ENCODE data around the gene ACTN2. TPM values are rescaled to one million over a fixed set of nuclear protein-coding genes. Genes with fewer than 3 reads are reported as not detected.

Gene ACTN2
- total RNA-seq, 1 donor from 2014 or later: 0.52 TPM

DNA sequence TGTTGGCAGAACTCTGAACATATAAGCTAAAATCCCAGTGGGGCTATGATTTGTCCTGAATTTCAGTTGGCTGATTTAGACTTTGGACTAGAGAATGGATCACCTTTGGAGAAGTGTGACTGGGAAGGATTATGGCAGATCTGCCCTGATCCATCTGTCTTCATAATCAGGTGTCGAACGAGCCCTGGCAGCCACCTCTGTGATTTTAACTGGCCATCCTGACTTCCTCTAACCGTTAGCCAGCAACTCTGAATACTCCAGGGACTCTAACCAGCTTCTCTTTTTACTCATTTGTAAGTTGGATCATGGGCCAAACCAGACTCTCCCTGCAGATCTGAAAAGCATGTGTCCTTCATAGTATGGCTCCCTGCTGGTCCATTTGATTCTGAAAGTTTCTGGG lies 32.0 kb downstream of the ACTN2 start:
- Mint-ChIP-seq H3K4me1 (no peaks in the 10 kb centered on the region), H3K4me3 (no peak overlapping the region), H3K36me3 (no peaks in the 10 kb centered on the region), H3K27ac (no peak overlapping the region), H3K27me3 (ENCODE audit: insufficient read depth, low read depth) (no peaks in the 10 kb centered on the region), H3K9me3 (no peaks in the 10 kb centered on the region)
- Histone ChIP-seq H3K79me2 (ENCODE audit: low read depth) (no peaks in the 10 kb centered on the region), H3K27ac (no peak overlapping the region), H3F3A (ENCODE audit: low read depth) (no peaks in the 10 kb centered on the region), H3K4me2 (no peak overlapping the region), H3K9me3 (ENCODE audit: low read depth) (no peaks in the 10 kb centered on the region), H3K4me3 (no peak overlapping the region), H3K27me3 (no peaks in the 10 kb centered on the region), H2AFZ (replicated peaks) (no peak overlapping the region), H3K9ac (no peak overlapping the region), H4K20me1 (ENCODE audit: low read depth) (no peaks in the 10 kb centered on the region), H3K36me3 (no peaks in the 10 kb centered on the region), H3K4me1 (no peaks in the 10 kb centered on the region)
- TF ChIP-seq EZH2phosphoT487 (IDR thresholded peaks at IDR 0.05): no peak
- no peak for TF ChIP-seq CTCF (IDR thresholded peaks at IDR 0.05)
- TF ChIP-seq EZH2 (IDR thresholded peaks at IDR 0.05): no peak
- no peak for DNase-seq (ENCODE audit: low spot score)

GRCh38 chr1:236720206-236720605 lies 33.9 kb downstream of the ACTN2 start:
- DNase-seq (ENCODE audit: low spot score): no peak
- H3K36me3 ChIP-seq: no peaks in the 10 kb centered on the region
- H3K4me1 Mint-ChIP-seq: no peaks in the 10 kb centered on the region
- H3K9me3 ChIP-seq (ENCODE audit: low read depth): no peaks in the 10 kb centered on the region
- no peak overlapping the region for H3K4me3 Mint-ChIP-seq
- no peak overlapping the region for H3K27ac Mint-ChIP-seq
- no peaks in the 10 kb centered on the region for H3K36me3 Mint-ChIP-seq
- H3K27me3 ChIP-seq: no peaks in the 10 kb centered on the region
- H3K9ac ChIP-seq: no peak overlapping the region
- TF ChIP-seq EZH2phosphoT487 (IDR thresholded peaks at IDR 0.05) (no peak), EZH2 (IDR thresholded peaks at IDR 0.05) (no peak), CTCF (IDR thresholded peaks at IDR 0.05) (no peak)
- no peaks in the 10 kb centered on the region for H3K27me3 Mint-ChIP-seq (ENCODE audit: insufficient read depth, low read depth)
- H2AFZ ChIP-seq (replicated peaks): no peak overlapping the region
- H3K9me3 Mint-ChIP-seq: no peaks in the 10 kb centered on the region
- H3K4me1 ChIP-seq: no peaks in the 10 kb centered on the region
- no peaks in the 10 kb centered on the region for H3K79me2 ChIP-seq (ENCODE audit: low read depth)
- no peaks in the 10 kb centered on the region for H4K20me1 ChIP-seq (ENCODE audit: low read depth)
- no peak overlapping the region for H3K27ac ChIP-seq
- H3K4me2 ChIP-seq: no peak overlapping the region
- no peaks in the 10 kb centered on the region for H3F3A ChIP-seq (ENCODE audit: low read depth)
- no peak overlapping the region for H3K4me3 ChIP-seq

GRCh38 chr1:236720611-236721010 lies 34.3 kb downstream of the ACTN2 start:
- no peak overlapping the region for H3K27ac Mint-ChIP-seq
- no peaks in the 10 kb centered on the region for H3F3A ChIP-seq (ENCODE audit: low read depth)
- H3K36me3 ChIP-seq: no peaks in the 10 kb centered on the region

More at GRCh38 chr1:236720611-236721010, 34.3 kb downstream of the ACTN2 start:
- H3K4me3 ChIP-seq: no peak overlapping the region
- H3K4me1 ChIP-seq: no peaks in the 10 kb centered on the region
- no peak overlapping the region for H3K4me2 ChIP-seq
- Mint-ChIP-seq H3K36me3 (no peaks in the 10 kb centered on the region), H3K4me3 (no peak overlapping the region), H3K27me3 (ENCODE audit: insufficient read depth, low read depth) (no peaks in the 10 kb centered on the region), H3K4me1 (no peaks in the 10 kb centered on the region), H3K9me3 (no peaks in the 10 kb centered on the region)
- no peak overlapping the region for H3K9ac ChIP-seq
- no peak for TF ChIP-seq EZH2phosphoT487 (IDR thresholded peaks at IDR 0.05)
- TF ChIP-seq EZH2 (IDR thresholded peaks at IDR 0.05): no peak
- no peak for TF ChIP-seq CTCF (IDR thresholded peaks at IDR 0.05)
- H3K79me2 ChIP-seq (ENCODE audit: low read depth): no peaks in the 10 kb centered on the region
- H3K9me3 ChIP-seq (ENCODE audit: low read depth): no peaks in the 10 kb centered on the region
- DNase-seq (ENCODE audit: low spot score): no peak
- H2AFZ ChIP-seq (replicated peaks): no peak overlapping the region
- H4K20me1 ChIP-seq (ENCODE audit: low read depth): no peaks in the 10 kb centered on the region
- H3K27me3 ChIP-seq: no peaks in the 10 kb centered on the region
- no peak overlapping the region for H3K27ac ChIP-seq

All from neural progenitor cell (in vitro differentiated cells).